GM12865 (cell line): Measurements from ENCODE around the gene STX18.

Experiments
- DNase-seq: peaks from one replicate; pipeline ENCODE4 v3.0.0; 2010; ENCODE audit warnings: low read depth
- H3K4me3 ChIP-seq: 2 replicates; pipeline ENCODE4 v1.5.1; 2011; ENCODE audit warnings: mild to moderate bottlenecking, low read depth, low read length, control low read depth
- CTCF ChIP-seq: IDR thresholded peaks from 2 replicates; pipeline ENCODE4 v1.5.1; 2011; ENCODE audit warnings: low read length, control low read depth, low read depth, inconsistent platforms; ENCODE audit not compliant: insufficient read depth; ENCODE audit errors: missing control alignments

STX18 gene

GRCh38 chr4:4415107-4415805 is 126.6 kb downstream of the STX18 start:
- TF ChIP-seq CTCF = no peak
- no peak for DNase-seq
- H3K4me3 ChIP-seq = no peak overlapping the region

- no peak for TF ChIP-seq CTCF
- DNase-seq = no peak
These were observed 128.0 kb downstream of the STX18 start for GRCh38 chr4:4413806-4414205.

GRCh38 chr4:4413373-4413725 is 128.5 kb downstream of the STX18 start:
- no peak for DNase-seq
- no peak overlapping the region for H3K4me3 ChIP-seq
- no peak for TF ChIP-seq CTCF

More at GRCh38 chr4:4413806-4414205, 128.0 kb downstream of the STX18 start:
- H3K4me3 ChIP-seq = no peak overlapping the region

- no peak for DNase-seq
- H3K4me3 ChIP-seq = no peak overlapping the region
These were observed 129.0 kb downstream of the STX18 start for GRCh38 chr4:4412641-4413372.

GRCh38 chr4:4411906-4412305 is 129.9 kb downstream of the STX18 start:
- no peak overlapping the region for H3K4me3 ChIP-seq
- TF ChIP-seq CTCF = no peak
- DNase-seq = no peak

More at GRCh38 chr4:4412641-4413372, 129.0 kb downstream of the STX18 start:
- TF ChIP-seq CTCF = no peak

- H3K4me3 ChIP-seq = no peak overlapping the region
- no peak for DNase-seq
- no peak for TF ChIP-seq CTCF
These were observed 131.6 kb downstream of the STX18 start for GRCh38 chr4:4410271-4410670.
